ENCODE results near the gene LRPPRC. TPM values are rescaled to one million over a fixed set of nuclear protein-coding genes. Genes with fewer than 3 reads are reported as not detected.

Gene LRPPRC
- polyA plus RNA-seq, 4 donors, result 80.2 to 124 (median 118) TPM

GRCh38 chr2:43837831-43838559 lies 157.8 kb downstream of the LRPPRC start:
- DNase-seq (ENCODE audit: low read depth in 4 of 4, low spot score in 3 of 4), result no peak

- DNase-seq (ENCODE audit: low read depth in 4 of 4, low spot score in 3 of 4), result no peak
These were observed 158.8 kb downstream of the LRPPRC start for GRCh38 chr2:43837033-43837432.

Other genes with a start within 250 kb of the LRPPRC start
- 100 to 1,000 TPM in 1 of 4 donors, 10 to 100 TPM in 3; 36.8 to 101 (median 80.6) TPM for gene DYNC2LI1, start 221.9 kb downstream of the LRPPRC start, polyA plus RNA-seq (ENCODE audit: insufficient read length in 4 of 4)
- gene ABCG5, start 157.2 kb downstream of the LRPPRC start, polyA plus RNA-seq (ENCODE audit: insufficient read length in 4 of 4), result under 1 TPM; 0.11 to 0.76 (median 0.63) TPM
- 1 to 10 TPM in 1 of 4 donors, under 1 TPM in 3; 0.25 to 1.2 (median 0.81) TPM for gene ABCG8, start 157.0 kb downstream of the LRPPRC start, polyA plus RNA-seq (ENCODE audit: insufficient read length in 4 of 4)
- gene PPM1B, start 172.9 kb upstream of the LRPPRC start, polyA plus RNA-seq (ENCODE audit: insufficient read length in 4 of 4), result 10 to 100 TPM; 55.7 to 80.4 (median 70.7) TPM